ENCODE measurements around the gene CUTA.

Gene CUTA

GRCh38 chr6:33391922-33392594 lies 25.8 kb downstream of the CUTA start:
- Histone ChIP-seq H3K9me2 (replicated peaks; ENCODE audit: low read depth, low read length) (no peaks in the 10 kb centered on the region), H3K36me3 (ENCODE audit: insufficient read depth, low read length) (no peaks in the 10 kb centered on the region), H4K20me1 (ENCODE audit: insufficient read depth, low read length, poor library complexity, severe bottlenecking) (peaks cover 26% of the 10 kb centered on the region), H3K9ac (ENCODE audit: low read depth, low read length, poor library complexity, severe bottlenecking) (peak overlapping the region; percentile 89), H3K4me2 (ENCODE audit: low read depth, low read length, poor library complexity, severe bottlenecking) (peak overlapping the region; percentile 97), H3K27me3 (ENCODE audit: insufficient read depth, low read length, poor library complexity, severe bottlenecking) (no peaks in the 10 kb centered on the region), H3K79me2 (ENCODE audit: insufficient read depth, low read length) (peaks cover 54% of the 10 kb centered on the region), H3K4me1 (ENCODE audit: insufficient read depth, low read length, poor library complexity, severe bottlenecking) (peaks cover 43% of the 10 kb centered on the region), H3K4me3 (ENCODE audit: low read length, poor library complexity, severe bottlenecking) (peak overlapping the region; percentile 82), H2AFZ (ENCODE audit: low read length) (peak overlapping the region; percentile 6; the same call in 1 of the 2 replicates), H3F3A (ENCODE audit: low read depth) (no peaks in the 10 kb centered on the region), H3K9me3 (ENCODE audit: insufficient read depth, low read depth, low read length) (no peaks in the 10 kb centered on the region)
- TF ChIP-seq CTCF (conservative IDR thresholded peaks at IDR 0.05; ENCODE audit: low read length) (no peak), EZH2phosphoT487 (IDR thresholded peaks at IDR 0.05; ENCODE audit: borderline replicate concordance) (no peak)

GRCh38 chr6:33391278-33391921 lies 26.5 kb downstream of the CUTA start, which contains the start of gene KIFC1:
Gene KIFC1, plus strand, starts transcription at chr6:33391823. Its CDS starts 163 bp downstream, at chr6:33391986.
- peak within 1 kb of the TSS; percentile 97 for H3K4me2 ChIP-seq (ENCODE audit: low read depth, low read length, poor library complexity, severe bottlenecking)
- no peaks in the 10 kb centered on the region for H3K27me3 ChIP-seq (ENCODE audit: insufficient read depth, low read length, poor library complexity, severe bottlenecking)
- peaks cover 43% of the 10 kb centered on the region for H3K4me1 ChIP-seq (ENCODE audit: insufficient read depth, low read length, poor library complexity, severe bottlenecking)
- H2AFZ ChIP-seq (ENCODE audit: low read length) = peak within 1 kb of the TSS; percentile 94
- TF ChIP-seq CTCF (conservative IDR thresholded peaks at IDR 0.05; ENCODE audit: low read length) (peak; percentile 83), EZH2phosphoT487 (IDR thresholded peaks at IDR 0.05; ENCODE audit: borderline replicate concordance) (no peak)
- H3K79me2 ChIP-seq (ENCODE audit: insufficient read depth, low read length) = peaks cover 47% of the 10 kb centered on the region
- peak within 1 kb of the TSS; percentile 82 for H3K4me3 ChIP-seq (ENCODE audit: low read length, poor library complexity, severe bottlenecking)
- H3K9me3 ChIP-seq (ENCODE audit: insufficient read depth, low read depth, low read length) = no peaks in the 10 kb centered on the region
- no peaks in the 10 kb centered on the region for H3F3A ChIP-seq (ENCODE audit: low read depth)
- no peaks in the 10 kb centered on the region for H3K9me2 ChIP-seq (replicated peaks; ENCODE audit: low read depth, low read length)
- H3K36me3 ChIP-seq (ENCODE audit: insufficient read depth, low read length) = no peaks in the 10 kb centered on the region
- peaks cover 26% of the 10 kb centered on the region for H4K20me1 ChIP-seq (ENCODE audit: insufficient read depth, low read length, poor library complexity, severe bottlenecking)
- peak within 1 kb of the TSS; percentile 89 for H3K9ac ChIP-seq (ENCODE audit: low read depth, low read length, poor library complexity, severe bottlenecking)

DNA sequence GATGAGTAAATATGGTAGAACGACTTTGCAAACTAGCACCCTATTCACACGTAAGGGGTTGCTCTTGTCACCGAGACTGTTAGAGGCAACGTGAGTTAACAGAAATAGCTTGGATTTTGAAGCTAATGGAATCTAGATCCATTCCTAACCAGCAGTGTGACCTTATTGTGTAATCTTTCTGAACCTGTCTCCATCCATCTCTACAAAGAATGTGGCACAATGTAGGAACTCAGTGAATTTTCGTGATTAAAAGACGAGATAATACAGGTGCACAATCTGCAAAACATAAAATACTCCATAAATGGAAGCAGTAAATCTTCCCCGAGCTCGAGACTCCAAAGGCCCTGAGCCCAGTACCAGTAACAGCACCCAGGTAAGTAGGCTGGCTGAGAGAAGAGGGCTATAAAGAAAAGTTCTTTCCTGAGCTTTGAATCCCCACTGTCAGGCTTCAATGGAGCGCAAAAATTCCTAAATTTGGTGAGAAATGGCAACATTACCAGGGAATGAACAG lies 27.1 kb downstream of the CUTA start:
- Histone ChIP-seq H2AFZ (ENCODE audit: low read length) (peak overlapping the region; percentile 94), H3K4me3 (ENCODE audit: low read length, poor library complexity, severe bottlenecking) (peak overlapping the region; percentile 70), H3K36me3 (ENCODE audit: insufficient read depth, low read length) (no peaks in the 10 kb centered on the region), H3K9me2 (replicated peaks; ENCODE audit: low read depth, low read length) (no peaks in the 10 kb centered on the region), H3K27me3 (ENCODE audit: insufficient read depth, low read length, poor library complexity, severe bottlenecking) (no peaks in the 10 kb centered on the region), H4K20me1 (ENCODE audit: insufficient read depth, low read length, poor library complexity, severe bottlenecking) (peaks cover 26% of the 10 kb centered on the region), H3K9ac (ENCODE audit: low read depth, low read length, poor library complexity, severe bottlenecking) (peak overlapping the region; percentile 67), H3F3A (ENCODE audit: low read depth) (no peaks in the 10 kb centered on the region), H3K4me2 (ENCODE audit: low read depth, low read length, poor library complexity, severe bottlenecking) (peak overlapping the region; percentile 81), H3K79me2 (ENCODE audit: insufficient read depth, low read length) (peaks cover 42% of the 10 kb centered on the region), H3K9me3 (ENCODE audit: insufficient read depth, low read depth, low read length) (no peaks in the 10 kb centered on the region), H3K4me1 (ENCODE audit: insufficient read depth, low read length, poor library complexity, severe bottlenecking) (peaks cover 37% of the 10 kb centered on the region)
- TF ChIP-seq CTCF (conservative IDR thresholded peaks at IDR 0.05; ENCODE audit: low read length) (no peak), EZH2phosphoT487 (IDR thresholded peaks at IDR 0.05; ENCODE audit: borderline replicate concordance) (no peak)
